Aorta (tissue), 5 donors: ENCODE measurements around the gene UNC13A. TPM values are rescaled to one million over a fixed set of nuclear protein-coding genes. Genes with fewer than 3 reads are reported as not detected.

Experiments used
- ATAC-seq: fragments of 200-7000 bp; cut with Tn5 transposase; one replicate; pipeline ENCODE4 v1.9.1; 2022; ENCODE audit warnings: moderate library complexity; ENCODE audit not compliant: low FRiP score
- DNase-seq, 2 donors: peaks; one replicate each; pipeline ENCODE4 v3.0.0-alpha.2; 2020
- H3K27ac ChIP-seq, 2 donors: one replicate each; pipeline ENCODE4 v1.5.1; 2013; ENCODE audit warnings: low read length in 2 of 2, mild to moderate bottlenecking in 2 of 2, moderate library complexity in 2 of 2, control low read depth in 1 of 2, inconsistent platforms in 1 of 2, low read depth in 1 of 2
- H3K27me3 ChIP-seq, 2 donors: one replicate each; pipeline ENCODE4 v1.6.1; 2013; ENCODE audit warnings: control low read depth in 1 of 2, low read length in 1 of 2, mild to moderate bottlenecking in 1 of 2, moderate library complexity in 1 of 2; ENCODE audit not compliant: insufficient read depth in 2 of 2, control insufficient read depth in 1 of 2
- H3K36me3 ChIP-seq, 2 donors: one replicate each; pipeline ENCODE4 v1.6.1; 2013; ENCODE audit warnings: control low read depth in 1 of 2, low read length in 1 of 2, mild to moderate bottlenecking in 1 of 2; ENCODE audit not compliant: insufficient read depth in 2 of 2, control insufficient read depth in 1 of 2
- H3K4me1 ChIP-seq, 2 donors: one replicate each; pipeline ENCODE4 v1.6.1; 2013; ENCODE audit warnings: low read length in 2 of 2, control low read depth in 1 of 2, mild to moderate bottlenecking in 1 of 2, moderate library complexity in 1 of 2; ENCODE audit not compliant: insufficient read depth in 2 of 2, control insufficient read depth in 1 of 2
- H3K4me3 ChIP-seq, 2 donors: one replicate each; pipeline ENCODE4 v1.5.1; 2013; ENCODE audit warnings: low read length in 2 of 2, control low read depth in 1 of 2, mild to moderate bottlenecking in 1 of 2
- H3K9me3 ChIP-seq: one replicate; pipeline ENCODE4 v1.6.1; 2013; ENCODE audit warnings: mild to moderate bottlenecking, low read length; ENCODE audit not compliant: control insufficient read depth
- WGBS, 2 donors: extraction: QIAGEN DNeasy Blood & Tissue Kit; methylation state at CpG; one replicate each; pipeline ENCODE4 v1.1.7; 2013; 5-methylcytosine and 5-hydroxymethylcytosine counted together
- intact Hi-C, 2 donors: fragments of 100-400 bp; cut with DNase I; formaldehyde crosslinking; loops; one replicate each; pipeline versions ENCODE4 v1.14.2 to v1.15.0; 2022
- polyA plus RNA-seq, 2 donors: library from polyadenylated mRNA; stranded (reverse); fragments of 200-250 nt; gene quantifications; one replicate each; pipeline ENCODE4 v1.2.3, GENCODE V29; 2013
- total RNA-seq, 2 donors: library from RNA; stranded (reverse); fragmentation: NEBNext Ultra II Directional; extraction: Animal tissue kit (Norgen Biotek cat#: 25700); gene quantifications; one replicate each; pipeline ENCODE4 v1.2.1, GENCODE V29; 2021
- donor health status: healthy with polysubstance abuse.
- donor health status: Bipolar disorder and iron deficiency.
- donor health status: DM: no; HTN: no; CAD: no.
- donor health status: DM: no; HTN: no; CAD: no.
- donor health status: DM: yes; HTN: yes; CAD: no.

UNC13A gene
- total and polyA plus RNA-seq, 4 donors: 0.38 to 2.8 (median 1.9) TPM

DNA sequence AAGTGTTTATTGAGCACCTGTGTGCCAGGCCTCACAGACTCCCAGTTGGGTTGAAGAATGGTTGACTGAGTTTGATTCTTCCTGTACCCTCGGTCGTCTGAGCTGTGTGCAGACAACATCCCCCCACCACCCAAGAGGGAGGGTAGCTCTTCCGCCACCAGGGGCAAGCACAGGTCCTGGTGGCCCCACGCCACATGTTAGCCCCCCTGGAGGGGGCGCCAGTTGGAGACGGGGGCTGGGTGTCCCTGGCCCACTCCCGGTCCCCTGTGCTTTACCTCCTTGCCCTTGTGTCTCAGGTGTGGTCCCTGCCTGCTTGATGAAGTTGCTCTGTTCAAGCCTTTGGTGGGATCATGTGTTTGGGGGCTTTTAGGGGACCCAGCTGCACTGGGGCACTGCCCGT, 105.5 kb downstream of the UNC13A start:
- Histone ChIP-seq H3K36me3 (peaks cover 0 to 9% of the 10 kb centered on the region in 2 donors), H3K27me3 (no peaks in the 10 kb centered on the region), H3K4me1 (no peaks in the 10 kb centered on the region), H3K9me3 (no peaks in the 10 kb centered on the region), H3K27ac (no peak overlapping the region), H3K4me3 (no peak overlapping the region)
- DNase-seq (no peak), ATAC-seq (no peak)
- intact Hi-C loops: no loop called here
- WGBS, 2 donors: 76 to 83% methylated on average over 8 of the region's 8 CpGs

GRCh38 chr19:17581211-17581874, 106.8 kb downstream of the UNC13A start:
- 85 to 86% methylated on average over 19 of the region's 19 CpGs for WGBS, 2 donors
- no peak overlapping the region for H3K4me3 ChIP-seq
- no peak for DNase-seq
- ATAC-seq: no peak
- H3K27ac ChIP-seq: no peak overlapping the region
- intact Hi-C loops: no loop called here
- H3K4me1 ChIP-seq: no peaks in the 10 kb centered on the region
- peaks cover 0 to 10% of the 10 kb centered on the region in 2 donors for H3K36me3 ChIP-seq
- H3K27me3 ChIP-seq: no peaks in the 10 kb centered on the region
- H3K9me3 ChIP-seq: no peaks in the 10 kb centered on the region

GRCh38 chr19:17580470-17581144, 107.5 kb downstream of the UNC13A start:
- H3K27me3 ChIP-seq: no peaks in the 10 kb centered on the region
- peaks cover 0 to 10% of the 10 kb centered on the region in 2 donors for H3K36me3 ChIP-seq
- H3K4me1 ChIP-seq: no peaks in the 10 kb centered on the region
- 88 to 89% methylated on average over 28 of the region's 28 CpGs for WGBS, 2 donors
- DNase-seq (no peak), ATAC-seq (no peak)
- H3K4me3 ChIP-seq: no peak overlapping the region
- H3K9me3 ChIP-seq: no peaks in the 10 kb centered on the region
- H3K27ac ChIP-seq: no peak overlapping the region
- intact Hi-C loops: no loop called here

GRCh38 chr19:17579661-17580244, 108.4 kb downstream of the UNC13A start:
- ATAC-seq (peak; percentile 70), DNase-seq (peak; percentile 74 to 86)
- intact Hi-C loops: no loop called here
- no peak overlapping the region for H3K27ac ChIP-seq
- no peaks in the 10 kb centered on the region for H3K9me3 ChIP-seq
- no peaks in the 10 kb centered on the region for H3K27me3 ChIP-seq
- no peaks in the 10 kb centered on the region for H3K4me1 ChIP-seq
- 60 to 67% methylated on average over 15 to 16 of the region's 16 CpGs for WGBS, 2 donors
- H3K4me3 ChIP-seq: no peak overlapping the region
- H3K36me3 ChIP-seq: peaks cover 0 to 10% of the 10 kb centered on the region in 2 donors

GRCh38 chr19:17577457-17578097, 110.6 kb downstream of the UNC13A start:
- H3K36me3 ChIP-seq: peaks cover 0 to 11% of the 10 kb centered on the region in 2 donors
- no peaks in the 10 kb centered on the region for H3K27me3 ChIP-seq
- ATAC-seq (no peak), DNase-seq (no peak)
- 83 to 86% methylated on average over 22 of the region's 22 CpGs for WGBS, 2 donors
- intact Hi-C loops: no loop called here
- no peaks in the 10 kb centered on the region for H3K9me3 ChIP-seq
- H3K4me1 ChIP-seq: no peaks in the 10 kb centered on the region
- no peak overlapping the region for H3K27ac ChIP-seq
- no peak overlapping the region for H3K4me3 ChIP-seq

DNA sequence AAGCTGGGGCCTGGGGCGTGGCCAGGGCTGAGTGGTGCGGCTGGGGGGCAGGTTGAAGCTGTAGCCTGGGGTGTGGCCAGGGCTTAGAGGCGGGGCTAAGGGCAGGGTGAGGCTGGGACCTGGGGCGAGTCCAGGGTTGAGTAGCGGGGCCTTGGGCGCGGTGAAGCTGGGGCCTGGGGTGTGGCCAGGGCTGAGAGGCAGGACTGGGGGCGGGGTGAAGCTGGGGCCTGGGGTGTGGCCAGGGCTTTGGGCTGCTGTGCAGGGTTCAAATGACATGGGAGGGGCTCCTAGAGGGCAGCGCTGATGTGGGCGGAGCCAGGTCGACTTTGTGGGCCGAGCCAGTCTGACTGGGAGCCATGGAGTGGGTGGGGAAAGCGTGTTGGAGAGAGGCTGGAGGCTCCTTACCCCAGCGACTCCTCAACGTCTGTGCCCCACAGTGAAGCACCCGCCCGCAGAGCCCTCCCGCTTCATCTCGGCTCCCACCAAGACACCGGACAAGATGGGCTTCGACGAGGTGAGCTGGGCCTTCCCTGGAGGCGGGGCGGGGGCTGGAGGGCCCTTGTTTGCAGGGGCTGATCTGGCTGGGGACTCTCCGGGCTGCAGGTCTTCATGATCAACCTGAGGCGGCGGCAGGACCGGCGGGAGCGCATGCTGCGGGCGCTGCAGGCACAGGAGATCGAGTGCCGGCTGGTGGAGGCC, 111.2 kb downstream of the UNC13A start:
- Histone ChIP-seq H3K27ac (no peak overlapping the region), H3K36me3 (peaks cover 0 to 15% of the 10 kb centered on the region in 2 donors), H3K4me3 (no peak overlapping the region), H3K27me3 (no peaks in the 10 kb centered on the region), H3K9me3 (no peaks in the 10 kb centered on the region), H3K4me1 (no peaks in the 10 kb centered on the region)
- WGBS, 2 donors: 71 to 78% methylated on average over 34 of the region's 34 CpGs
- intact Hi-C loops: no loop called here
- ATAC-seq (peak; percentile 5), DNase-seq (peak in 1 of 2 donors; percentile 70)

DNA sequence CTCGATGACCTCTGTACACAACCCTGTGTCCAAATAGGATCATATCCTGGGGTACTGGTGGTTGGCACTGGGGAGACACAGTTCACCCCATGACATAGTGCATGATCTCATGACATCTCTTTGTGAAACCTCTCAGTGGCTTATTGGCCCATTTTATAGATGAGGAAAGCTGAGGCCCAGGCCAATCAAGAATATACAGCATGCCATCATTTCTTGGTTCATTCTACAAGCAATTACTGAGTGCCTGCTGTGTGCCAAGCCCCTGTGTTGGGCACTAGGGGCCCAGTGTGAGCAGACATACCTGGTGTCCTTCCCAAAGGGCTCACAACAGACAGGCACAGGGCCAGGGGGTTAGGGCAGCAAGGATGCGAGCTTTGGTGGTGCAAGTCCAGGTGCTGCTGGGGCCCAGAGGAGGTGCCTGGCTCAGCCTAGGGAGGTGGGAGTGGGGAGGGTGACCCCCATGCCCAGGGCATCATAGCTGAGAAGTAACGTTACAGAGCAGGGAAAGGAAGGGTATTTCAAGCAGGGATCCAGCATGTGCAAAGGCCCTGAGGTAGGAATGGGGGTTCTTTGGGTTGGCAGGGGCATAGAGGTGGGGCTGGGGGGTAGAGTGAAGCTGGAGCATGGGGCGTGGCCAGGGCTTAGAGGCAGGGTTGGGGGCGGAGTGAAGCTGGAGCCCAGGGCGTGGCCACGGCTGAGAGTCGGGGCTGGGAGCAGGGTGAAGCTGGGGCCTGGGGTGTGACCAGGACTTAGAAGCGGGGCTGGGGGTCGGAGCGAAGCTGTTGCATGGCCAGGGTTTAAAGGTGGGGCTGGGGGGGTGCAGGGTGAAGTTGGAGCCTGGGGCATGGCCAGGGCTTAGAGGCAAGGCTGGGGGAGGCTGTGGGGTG, 112.0 kb downstream of the UNC13A start:
- H3K4me3 ChIP-seq: no peak overlapping the region
- 92 to 94% methylated on average over 11 of the region's 11 CpGs for WGBS, 2 donors
- H3K27me3 ChIP-seq: no peaks in the 10 kb centered on the region
- H3K4me1 ChIP-seq: no peaks in the 10 kb centered on the region
- intact Hi-C loops: no loop called here
- peaks cover 0 to 14% of the 10 kb centered on the region in 2 donors for H3K36me3 ChIP-seq
- no peaks in the 10 kb centered on the region for H3K9me3 ChIP-seq
- no peak for DNase-seq
- H3K27ac ChIP-seq: no peak overlapping the region
- ATAC-seq: no peak
